H1 (cell line): ENCODE results near the gene KRTAP12-4. TPM values are rescaled to one million over a fixed set of nuclear protein-coding genes. Genes with fewer than 3 reads are reported as not detected.
A peak's percentile ranks its signal among the peaks of the same experiment; 100 is the strongest.
"Not testable (repeated sequence)": the region's sequence is repeated elsewhere in the genome, so short reads cannot be mapped to it uniquely, and the experiment has no call there.

Experiments used
- CTCF ChIA-PET: fragments of 300-600 bp; sonication (Branson Sonifier 250); formaldehyde crosslinking; loops from one replicate; lab custom pipeline; 2021; ENCODE audit not compliant: partially characterized antibody; lab: Charles Lee
- POLR2A ChIA-PET: fragments of 300-600 bp; sonication (Branson Sonifier 250); formaldehyde crosslinking; loops from one replicate; lab custom pipeline; 2021; ENCODE audit warnings: inconsistent platforms; ENCODE audit not compliant: partially characterized antibody; lab: Charles Lee
- DNase-seq, 2 experiments: peaks; one replicate each; pipeline versions ENCODE4 v3.0.0 to v3.0.0-alpha.2; 2010 to 2022; ENCODE audit warnings: low spot score in 2 of 2, low read depth in 1 of 2, mixed read lengths in 1 of 2
- FAIRE-seq: peaks from 2 replicates; lab custom pipeline; 2011; peaks lifted over from hg19 to GRCh38; lab: Jason Lieb, UNC
- H2AFZ ChIP-seq: 2 replicates; pipeline ENCODE4 v1.8.1; 2012; ENCODE audit warnings: low read length, inconsistent platforms
- H2AK5ac ChIP-seq: 2 replicates; pipeline ENCODE4 v1.6.1; 2013; ENCODE audit warnings: low read depth, low read length
- H2BK120ac ChIP-seq: replicated peaks from 2 replicates; pipeline ENCODE3; 2013; ENCODE audit warnings: low read depth, low read length, inconsistent platforms
- H2BK12ac ChIP-seq: 2 replicates; pipeline ENCODE4 v1.6.1; 2013; ENCODE audit warnings: low read depth, low read length
- H2BK15ac ChIP-seq: 2 replicates; pipeline ENCODE4 v1.6.1; 2013; ENCODE audit warnings: low read length
- H2BK20ac ChIP-seq: 2 replicates; pipeline ENCODE4 v1.6.1; 2013; ENCODE audit warnings: low read length
- H2BK5ac ChIP-seq: 2 replicates; pipeline ENCODE4 v1.6.1; 2013; ENCODE audit warnings: low read depth, low read length
- H3K14ac ChIP-seq: 2 replicates; pipeline ENCODE4 v1.6.1; 2013; ENCODE audit warnings: inconsistent platforms; ENCODE audit not compliant: insufficient read length
- H3K18ac ChIP-seq: 2 replicates; pipeline ENCODE4 v1.6.1; 2013; ENCODE audit warnings: low read length; ENCODE audit errors: extremely low read depth
- H3K23ac ChIP-seq: 2 replicates; pipeline ENCODE4 v1.6.1; 2013; ENCODE audit warnings: inconsistent platforms; ENCODE audit not compliant: insufficient read length
- H3K23me2 ChIP-seq: 2 replicates; pipeline ENCODE4 v1.6.1; 2013; ENCODE audit warnings: low read depth, low read length
- H3K27ac ChIP-seq: 2 replicates; pipeline ENCODE4 v1.6.1; 2011; ENCODE audit warnings: low read depth, low read length, inconsistent platforms
- H3K27me3 ChIP-seq, 4 experiments: replicated peaks in 1 of 4; 1 replicate in 1 of 4; 2 replicates in 3 of 4; pipeline versions ENCODE4 v1.6.1 to v1.8.1; 2011 to 2013; ENCODE audit warnings: low read length in 3 of 4, mild to moderate bottlenecking in 3 of 4, inconsistent platforms in 2 of 4, mixed read lengths in 2 of 4, moderate library complexity in 1 of 4; ENCODE audit not compliant: control insufficient read depth in 3 of 4, insufficient read depth in 3 of 4; ENCODE audit errors: extremely low read depth in 1 of 4
- H3K36me3 ChIP-seq, 4 experiments: 2 replicates each; pipeline versions ENCODE4 v1.6.1 to v1.8.1; 2011 to 2013; ENCODE audit warnings: mild to moderate bottlenecking in 4 of 4, low read length in 3 of 4, moderate library complexity in 2 of 4, control low read depth in 1 of 4, inconsistent platforms in 1 of 4; ENCODE audit not compliant: insufficient read depth in 4 of 4, control insufficient read depth in 2 of 4
- H3K4ac ChIP-seq: replicated peaks from 2 replicates; pipeline ENCODE3; 2013; ENCODE audit warnings: low read length, low read depth, mixed read lengths, inconsistent platforms; ENCODE audit not compliant: insufficient read length
- H3K4me1 ChIP-seq, 4 experiments: replicated peaks in 1 of 4; 1 replicate in 1 of 4; 2 replicates in 3 of 4; pipeline versions ENCODE4 v1.6.1 to v1.8.1; 2011 to 2013; ENCODE audit warnings: low read length in 3 of 4, inconsistent platforms in 2 of 4, mixed read lengths in 1 of 4; ENCODE audit not compliant: insufficient read depth in 4 of 4, control insufficient read depth in 3 of 4
- H3K4me2 ChIP-seq, 2 experiments: 2 replicates each; pipeline versions ENCODE4 v1.6.1 to v1.8.1; 2011 to 2013; ENCODE audit warnings: low read depth in 2 of 2, low read length in 2 of 2, control low read depth in 1 of 2, inconsistent platforms in 1 of 2, mild to moderate bottlenecking in 1 of 2; ENCODE audit not compliant: insufficient read depth in 1 of 2
- H3K4me3 ChIP-seq, 4 experiments: fragments of 200-600, 300-600 bp in 1 of 4; sonication (generic), shearing (Covaris generic), sonication (Bioruptor Twin) in 1 of 4; 2 replicates each; pipeline versions ENCODE4 v1.5.1 to v1.8.1; 2011 to 2016; ENCODE audit warnings: low read length in 4 of 4, low read depth in 3 of 4, control low read depth in 2 of 4, inconsistent platforms in 2 of 4, mild to moderate bottlenecking in 2 of 4, mixed read lengths in 1 of 4, moderate library complexity in 1 of 4; ENCODE audit not compliant: insufficient read depth in 2 of 4; ENCODE audit errors: extremely low read depth in 1 of 4
- H3K56ac ChIP-seq: replicated peaks from 2 replicates; pipeline ENCODE3; 2013; ENCODE audit warnings: low read depth, mild to moderate bottlenecking, mixed read lengths, low read length, inconsistent platforms; ENCODE audit not compliant: insufficient read length
- H3K79me1 ChIP-seq: 2 replicates; pipeline ENCODE4 v1.6.1; 2013; ENCODE audit warnings: low read depth, low read length, control low read depth
- H3K79me2 ChIP-seq, 2 experiments: 2 replicates each; pipeline versions ENCODE4 v1.6.1 to v1.8.1; 2012 to 2013; ENCODE audit warnings: low read length in 2 of 2, mild to moderate bottlenecking in 2 of 2, inconsistent platforms in 1 of 2; ENCODE audit not compliant: insufficient read depth in 2 of 2, control insufficient read depth in 1 of 2
- H3K9ac ChIP-seq, 4 experiments: replicated peaks in 1 of 4; 1 replicate in 1 of 4; 2 replicates in 3 of 4; pipeline versions ENCODE4 v1.6.1 to v1.8.1; 2011 to 2013; ENCODE audit warnings: low read depth in 3 of 4, low read length in 3 of 4, control low read depth in 2 of 4, mild to moderate bottlenecking in 2 of 4, moderate library complexity in 2 of 4, inconsistent platforms in 1 of 4; ENCODE audit errors: extremely low read depth in 1 of 4
- H3K9me3 ChIP-seq, 2 experiments: 2 replicates each; pipeline versions ENCODE4 v1.6.1 to v1.8.1; 2012 to 2013; ENCODE audit warnings: mild to moderate bottlenecking in 2 of 2, moderate library complexity in 2 of 2, control low read depth in 1 of 2, inconsistent platforms in 1 of 2, low read depth in 1 of 2, low read length in 1 of 2, mixed read lengths in 1 of 2; ENCODE audit not compliant: insufficient read depth in 2 of 2
- H4K20me1 ChIP-seq, 2 experiments: replicated peaks in 1 of 2; 2 replicates each; pipeline versions ENCODE3 to v1.8.1; 2011 to 2013; ENCODE audit warnings: inconsistent platforms in 2 of 2, low read length in 2 of 2, mild to moderate bottlenecking in 1 of 2; ENCODE audit not compliant: insufficient read depth in 2 of 2, control insufficient read depth in 1 of 2
- H4K5ac ChIP-seq: 2 replicates; pipeline ENCODE4 v1.6.1; 2013; ENCODE audit warnings: low read length, low read depth, mixed read lengths, inconsistent platforms; ENCODE audit not compliant: insufficient read length
- H4K8ac ChIP-seq: 2 replicates; pipeline ENCODE4 v1.8.0; 2013; ENCODE audit warnings: mild to moderate bottlenecking, moderate library complexity, low read length, inconsistent platforms; ENCODE audit not compliant: insufficient read depth; ENCODE audit errors: extremely low read depth
- H4K91ac ChIP-seq: replicated peaks from 2 replicates; pipeline ENCODE3; 2013; ENCODE audit warnings: low read length, mixed read lengths, inconsistent platforms; ENCODE audit not compliant: insufficient read length
- MAX ChIP-seq: IDR thresholded peaks from 2 replicates; pipeline ENCODE4 v1.6.1; 2012; ENCODE audit warnings: inconsistent platforms
- USF2 ChIP-seq: IDR thresholded peaks from 2 replicates; pipeline ENCODE4 v1.6.1; 2011; ENCODE audit warnings: low read length, improper control_type of control experiment
- WGBS, 2 experiments: shearing (Covaris generic) in 1 of 2; methylation state at CpG; one replicate each; pipeline versions ENCODE4 v1.1.6 to v1.1.7; 2013 to 2015; ENCODE audit warnings: low lambda C conversion rate in 2 of 2, mixed read lengths in 2 of 2, inconsistent platforms in 1 of 2, low coverage in 1 of 2, missing lambda C conversion rate in 1 of 2; ENCODE audit not compliant: insufficient replicate concordance in 2 of 2, insufficient coverage in 1 of 2, insufficient read length in 1 of 2; ENCODE audit errors: extremely low coverage in 1 of 2, missing lambda C conversion rate in 1 of 2; 5-methylcytosine and 5-hydroxymethylcytosine counted together
- polyA plus RNA-seq, 7 experiments: library from polyadenylated mRNA; depleted of rRNA in 3 of 7; stranded (reverse) in 5 of 7; unstranded in 2 of 7; fragments of >200 nt in 5 of 7; fragments of 200-250 nt in 2 of 7; gene quantifications; 1 replicate in 5 of 7; 2 replicates in 1 of 7; 4 replicates in 1 of 7; pipeline versions ENCODE4 v1.2.1 to v1.2.3, GENCODE V29; 2011 to 2013; ENCODE audit warnings: missing spikeins in 2 of 7, mixed read lengths in 2 of 7
- total RNA-seq: library from RNA; stranded (reverse); fragmentation: NEBNext Ultra II Directional; extraction: Animal tissue kit (Norgen Biotek cat#: 25700); gene quantifications from 2 replicates; pipeline ENCODE4 v1.2.1, GENCODE V29; 2021

Gene KRTAP12-4
- total and polyA plus RNA-seq, 2 of the 8 experiments (the other 6 are each of a cell fraction or from before 2014, with no cell fraction given), result not detected

- H3K27me3 ChIP-seq, H3K27ac ChIP-seq, H2AK5ac ChIP-seq, H3K9me3 ChIP-seq, H2BK12ac ChIP-seq, H3K23ac ChIP-seq, H2BK20ac ChIP-seq, H4K8ac ChIP-seq, H2BK120ac ChIP-seq, H3K9ac ChIP-seq, H3K56ac ChIP-seq, H2BK5ac ChIP-seq, H3K36me3 ChIP-seq, POLR2A ChIA-PET, H2AFZ ChIP-seq, H2BK15ac ChIP-seq, H3K79me2 ChIP-seq, H4K91ac ChIP-seq, H3K4ac ChIP-seq, H3K18ac ChIP-seq, H3K4me1 ChIP-seq, H3K79me1 ChIP-seq, H4K20me1 ChIP-seq, H3K14ac ChIP-seq, H3K23me2 ChIP-seq, H3K4me3 ChIP-seq: not testable (repeated sequence)
- peak; percentile 55 for FAIRE-seq
- CTCF ChIA-PET, result interaction anchor here (1.3 kb wide), 1 partner anchor 45 kb away, joined by 3 read pairs; no protein-coding TSS in a partner anchor
- H3K4me2 ChIP-seq, result peak overlapping the region in 1 of 2 experiments; percentile 37; a peak in 1 of 4 replicates
- WGBS, 2 experiments, result 62% methylated on average over 7 of the region's 7 CpGs; no CpG with 5 or more reads in 1 of the 2 experiments
- peak; percentile 10 to 53 for DNase-seq
- H4K5ac ChIP-seq, result peak overlapping the region; percentile 9
- TF ChIP-seq USF2 (peak; percentile 64), MAX (peak; percentile 69)
Observed at GRCh38 chr21:44661567-44661966, 7.1 kb upstream of the KRTAP12-4 start.
